OCI-LY1 (cell line): ENCODE results near the gene NFKBIB.
"Not testable (repeated sequence)": the region's sequence is repeated elsewhere in the genome, so short reads cannot be mapped to it uniquely, and the experiment has no call there.

ENCODE experiments used
- CTCF ChIP-seq: fragments of 200-600 bp; sonication (generic), shearing (Covaris generic); IDR thresholded peaks from 2 replicates; pipeline ENCODE4 v1.5.1; 2017; ENCODE audit warnings: mild to moderate bottlenecking, antibody characterized with exemption, low read length, moderate library complexity, mixed read lengths
- EZH2 ChIP-seq: fragments of 200-600 bp; sonication (generic), shearing (Covaris generic); IDR thresholded peaks from 2 replicates; pipeline ENCODE4 v1.8.0; 2017; ENCODE audit warnings: borderline replicate concordance, mixed run types, mild to moderate bottlenecking, antibody characterized with exemption, low read length, moderate library complexity, mixed read lengths

- TF ChIP-seq CTCF, EZH2: not testable (repeated sequence)
These were observed 44.0 kb upstream of the NFKBIB start for GRCh38 chr19:38855751-38856150.
